ENCODE results near the gene IQCH.

The IQCH gene

GRCh38 chr15:67305506-67305905 lies 50.9 kb downstream of the IQCH start:
- H3K9me3 Mint-ChIP-seq (ENCODE audit: low read depth) = no peaks in the 10 kb centered on the region
- peaks cover 2% of the 10 kb centered on the region for H3K4me1 Mint-ChIP-seq (ENCODE audit: low read depth)
- H3K27me3 Mint-ChIP-seq = peaks cover 3% of the 10 kb centered on the region
- no peak overlapping the region for H3K4me3 Mint-ChIP-seq
- no peak overlapping the region for H3K27ac Mint-ChIP-seq
- H3K36me3 Mint-ChIP-seq = no peaks in the 10 kb centered on the region

- Mint-ChIP-seq H3K27me3 (peaks cover 3% of the 10 kb centered on the region), H3K4me3 (no peak overlapping the region), H3K9me3 (ENCODE audit: low read depth) (no peaks in the 10 kb centered on the region), H3K36me3 (no peaks in the 10 kb centered on the region), H3K4me1 (ENCODE audit: low read depth) (peaks cover 2% of the 10 kb centered on the region), H3K27ac (no peak overlapping the region)
These were observed 52.6 kb downstream of the IQCH start for GRCh38 chr15:67307156-67307555.

- H3K4me3 Mint-ChIP-seq = no peak overlapping the region
- peaks cover 2% of the 10 kb centered on the region for H3K4me1 Mint-ChIP-seq (ENCODE audit: low read depth)
- no peak overlapping the region for H3K27ac Mint-ChIP-seq
- no peaks in the 10 kb centered on the region for H3K36me3 Mint-ChIP-seq
- no peaks in the 10 kb centered on the region for H3K9me3 Mint-ChIP-seq (ENCODE audit: low read depth)
- peaks cover 2% of the 10 kb centered on the region for H3K27me3 Mint-ChIP-seq
These were observed 53.5 kb downstream of the IQCH start for GRCh38 chr15:67307889-67308597.

- H3K4me1 Mint-ChIP-seq (ENCODE audit: low read depth) = peaks cover 2% of the 10 kb centered on the region
- no peaks in the 10 kb centered on the region for H3K36me3 Mint-ChIP-seq
- H3K9me3 Mint-ChIP-seq (ENCODE audit: low read depth) = no peaks in the 10 kb centered on the region
- H3K27ac Mint-ChIP-seq = no peak overlapping the region
- H3K4me3 Mint-ChIP-seq = no peak overlapping the region
- no peaks in the 10 kb centered on the region for H3K27me3 Mint-ChIP-seq
These were observed 57.1 kb downstream of the IQCH start for GRCh38 chr15:67311731-67312130.

GRCh38 chr15:67319961-67320360 lies 65.4 kb downstream of the IQCH start:
- H3K27ac Mint-ChIP-seq = no peak overlapping the region
- H3K4me3 Mint-ChIP-seq = no peak overlapping the region
- no peaks in the 10 kb centered on the region for H3K9me3 Mint-ChIP-seq (ENCODE audit: low read depth)
- no peaks in the 10 kb centered on the region for H3K36me3 Mint-ChIP-seq
- H3K27me3 Mint-ChIP-seq = peaks cover 2% of the 10 kb centered on the region
- H3K4me1 Mint-ChIP-seq (ENCODE audit: low read depth) = no peaks in the 10 kb centered on the region

- Mint-ChIP-seq H3K27ac (no peak overlapping the region), H3K27me3 (peaks cover 2% of the 10 kb centered on the region), H3K4me1 (ENCODE audit: low read depth) (no peaks in the 10 kb centered on the region), H3K36me3 (no peaks in the 10 kb centered on the region), H3K4me3 (no peak overlapping the region), H3K9me3 (ENCODE audit: low read depth) (no peaks in the 10 kb centered on the region)
These were observed 66.8 kb downstream of the IQCH start for GRCh38 chr15:67321352-67321751.

- Mint-ChIP-seq H3K4me3 (no peak overlapping the region), H3K27ac (no peak overlapping the region), H3K9me3 (ENCODE audit: low read depth) (peaks cover under 1% of the 10 kb centered on the region), H3K27me3 (peaks cover 2% of the 10 kb centered on the region), H3K4me1 (ENCODE audit: low read depth) (no peaks in the 10 kb centered on the region), H3K36me3 (peaks cover 2% of the 10 kb centered on the region)
These were observed 67.9 kb downstream of the IQCH start for GRCh38 chr15:67322481-67322880.

GRCh38 chr15:67327312-67327711 lies 72.7 kb downstream of the IQCH start:
- Mint-ChIP-seq H3K4me3 (no peak overlapping the region), H3K27me3 (peaks cover 5% of the 10 kb centered on the region), H3K27ac (no peak overlapping the region), H3K4me1 (ENCODE audit: low read depth) (no peaks in the 10 kb centered on the region), H3K36me3 (peaks cover 6% of the 10 kb centered on the region), H3K9me3 (ENCODE audit: low read depth) (peaks cover 6% of the 10 kb centered on the region)

- no peaks in the 10 kb centered on the region for H3K4me1 Mint-ChIP-seq (ENCODE audit: low read depth)
- peaks cover 5% of the 10 kb centered on the region for H3K27me3 Mint-ChIP-seq
- H3K36me3 Mint-ChIP-seq = peaks cover 6% of the 10 kb centered on the region
- H3K9me3 Mint-ChIP-seq (ENCODE audit: low read depth) = peaks cover 6% of the 10 kb centered on the region
- H3K4me3 Mint-ChIP-seq = no peak overlapping the region
- H3K27ac Mint-ChIP-seq = no peak overlapping the region
These were observed 73.2 kb downstream of the IQCH start for GRCh38 chr15:67327737-67328136.

GRCh38 chr15:67329984-67330733 lies 75.6 kb downstream of the IQCH start:
- Mint-ChIP-seq H3K27ac (no peak overlapping the region), H3K4me1 (ENCODE audit: low read depth) (no peaks in the 10 kb centered on the region), H3K9me3 (ENCODE audit: low read depth) (peaks cover 6% of the 10 kb centered on the region), H3K27me3 (peaks cover 5% of the 10 kb centered on the region), H3K36me3 (peaks cover 6% of the 10 kb centered on the region), H3K4me3 (no peak overlapping the region)

GRCh38 chr15:67331676-67332075 lies 77.1 kb downstream of the IQCH start:
- Mint-ChIP-seq H3K9me3 (ENCODE audit: low read depth) (peaks cover 6% of the 10 kb centered on the region), H3K27me3 (peaks cover 5% of the 10 kb centered on the region), H3K4me3 (no peak overlapping the region), H3K4me1 (ENCODE audit: low read depth) (no peaks in the 10 kb centered on the region), H3K36me3 (peaks cover 6% of the 10 kb centered on the region), H3K27ac (no peak overlapping the region)

- Mint-ChIP-seq H3K36me3 (no peaks in the 10 kb centered on the region), H3K4me1 (ENCODE audit: low read depth) (no peaks in the 10 kb centered on the region), H3K9me3 (ENCODE audit: low read depth) (no peaks in the 10 kb centered on the region), H3K27me3 (no peaks in the 10 kb centered on the region), H3K27ac (no peak overlapping the region), H3K4me3 (no peak overlapping the region)
These were observed 80.4 kb downstream of the IQCH start for GRCh38 chr15:67335026-67335425.

GRCh38 chr15:67335534-67336222 lies 81.1 kb downstream of the IQCH start:
- Mint-ChIP-seq H3K27ac (no peak overlapping the region), H3K27me3 (peaks cover 1% of the 10 kb centered on the region), H3K4me1 (ENCODE audit: low read depth) (no peaks in the 10 kb centered on the region), H3K36me3 (no peaks in the 10 kb centered on the region), H3K9me3 (ENCODE audit: low read depth) (no peaks in the 10 kb centered on the region), H3K4me3 (no peak overlapping the region)

- Mint-ChIP-seq H3K4me3 (no peak overlapping the region), H3K4me1 (ENCODE audit: low read depth) (no peaks in the 10 kb centered on the region), H3K36me3 (peaks cover 11% of the 10 kb centered on the region), H3K9me3 (ENCODE audit: low read depth) (peaks cover 8% of the 10 kb centered on the region), H3K27me3 (peaks cover 3% of the 10 kb centered on the region), H3K27ac (no peak overlapping the region)
These were observed 86.0 kb downstream of the IQCH start for GRCh38 chr15:67340630-67341029.

- peaks cover 8% of the 10 kb centered on the region for H3K9me3 Mint-ChIP-seq (ENCODE audit: low read depth)
- H3K4me1 Mint-ChIP-seq (ENCODE audit: low read depth) = no peaks in the 10 kb centered on the region
- no peak overlapping the region for H3K27ac Mint-ChIP-seq
- no peak overlapping the region for H3K4me3 Mint-ChIP-seq
- peaks cover 3% of the 10 kb centered on the region for H3K27me3 Mint-ChIP-seq
- H3K36me3 Mint-ChIP-seq = peaks cover 11% of the 10 kb centered on the region
These were observed 87.0 kb downstream of the IQCH start for GRCh38 chr15:67341539-67341938.

All from activated naive CD8-positive, alpha-beta T cell (primary cell).